H1 (cell line): ENCODE data around the gene NCLN. TPM values are rescaled to one million over a fixed set of nuclear protein-coding genes. Genes with fewer than 3 reads are reported as not detected.

Experiments used
- CTCF ChIA-PET: fragments of 300-600 bp; sonication (Branson Sonifier 250); formaldehyde crosslinking; loops from one replicate; lab custom pipeline; 2021; ENCODE audit not compliant: partially characterized antibody; lab: Charles Lee
- POLR2A ChIA-PET: fragments of 300-600 bp; sonication (Branson Sonifier 250); formaldehyde crosslinking; loops from one replicate; lab custom pipeline; 2021; ENCODE audit warnings: inconsistent platforms; ENCODE audit not compliant: partially characterized antibody; lab: Charles Lee
- DNase-seq, 2 experiments: peaks; one replicate each; pipeline versions ENCODE4 v3.0.0 to v3.0.0-alpha.2; 2010 to 2022; ENCODE audit warnings: low spot score in 2 of 2, low read depth in 1 of 2, mixed read lengths in 1 of 2
- FAIRE-seq: peaks from 2 replicates; lab custom pipeline; 2011; peaks lifted over from hg19 to GRCh38; lab: Jason Lieb, UNC
- H2AFZ ChIP-seq: 2 replicates; pipeline ENCODE4 v1.8.1; 2012; ENCODE audit warnings: low read length, inconsistent platforms
- H2AK5ac ChIP-seq: 2 replicates; pipeline ENCODE4 v1.6.1; 2013; ENCODE audit warnings: low read depth, low read length
- H2BK120ac ChIP-seq: replicated peaks from 2 replicates; pipeline ENCODE3; 2013; ENCODE audit warnings: low read depth, low read length, inconsistent platforms
- H2BK12ac ChIP-seq: 2 replicates; pipeline ENCODE4 v1.6.1; 2013; ENCODE audit warnings: low read depth, low read length
- H2BK15ac ChIP-seq: 2 replicates; pipeline ENCODE4 v1.6.1; 2013; ENCODE audit warnings: low read length
- H2BK20ac ChIP-seq: 2 replicates; pipeline ENCODE4 v1.6.1; 2013; ENCODE audit warnings: low read length
- H2BK5ac ChIP-seq: 2 replicates; pipeline ENCODE4 v1.6.1; 2013; ENCODE audit warnings: low read depth, low read length
- H3K14ac ChIP-seq: 2 replicates; pipeline ENCODE4 v1.6.1; 2013; ENCODE audit warnings: inconsistent platforms; ENCODE audit not compliant: insufficient read length
- H3K18ac ChIP-seq: 2 replicates; pipeline ENCODE4 v1.6.1; 2013; ENCODE audit warnings: low read length; ENCODE audit errors: extremely low read depth
- H3K23ac ChIP-seq: 2 replicates; pipeline ENCODE4 v1.6.1; 2013; ENCODE audit warnings: inconsistent platforms; ENCODE audit not compliant: insufficient read length
- H3K23me2 ChIP-seq: 2 replicates; pipeline ENCODE4 v1.6.1; 2013; ENCODE audit warnings: low read depth, low read length
- H3K27ac ChIP-seq: 2 replicates; pipeline ENCODE4 v1.6.1; 2011; ENCODE audit warnings: low read depth, low read length, inconsistent platforms
- H3K27me3 ChIP-seq, 4 experiments: replicated peaks in 1 of 4; 1 replicate in 1 of 4; 2 replicates in 3 of 4; pipeline versions ENCODE4 v1.6.1 to v1.8.1; 2011 to 2013; ENCODE audit warnings: low read length in 3 of 4, mild to moderate bottlenecking in 3 of 4, inconsistent platforms in 2 of 4, mixed read lengths in 2 of 4, moderate library complexity in 1 of 4; ENCODE audit not compliant: control insufficient read depth in 3 of 4, insufficient read depth in 3 of 4; ENCODE audit errors: extremely low read depth in 1 of 4
- H3K36me3 ChIP-seq, 4 experiments: 2 replicates each; pipeline versions ENCODE4 v1.6.1 to v1.8.1; 2011 to 2013; ENCODE audit warnings: mild to moderate bottlenecking in 4 of 4, low read length in 3 of 4, moderate library complexity in 2 of 4, control low read depth in 1 of 4, inconsistent platforms in 1 of 4; ENCODE audit not compliant: insufficient read depth in 4 of 4, control insufficient read depth in 2 of 4
- H3K4ac ChIP-seq: replicated peaks from 2 replicates; pipeline ENCODE3; 2013; ENCODE audit warnings: low read length, low read depth, mixed read lengths, inconsistent platforms; ENCODE audit not compliant: insufficient read length
- H3K4me1 ChIP-seq, 4 experiments: replicated peaks in 1 of 4; 1 replicate in 1 of 4; 2 replicates in 3 of 4; pipeline versions ENCODE4 v1.6.1 to v1.8.1; 2011 to 2013; ENCODE audit warnings: low read length in 3 of 4, inconsistent platforms in 2 of 4, mixed read lengths in 1 of 4; ENCODE audit not compliant: insufficient read depth in 4 of 4, control insufficient read depth in 3 of 4
- H3K4me2 ChIP-seq, 2 experiments: 2 replicates each; pipeline versions ENCODE4 v1.6.1 to v1.8.1; 2011 to 2013; ENCODE audit warnings: low read depth in 2 of 2, low read length in 2 of 2, control low read depth in 1 of 2, inconsistent platforms in 1 of 2, mild to moderate bottlenecking in 1 of 2; ENCODE audit not compliant: insufficient read depth in 1 of 2
- H3K4me3 ChIP-seq, 4 experiments: fragments of 200-600, 300-600 bp in 1 of 4; sonication (generic), shearing (Covaris generic), sonication (Bioruptor Twin) in 1 of 4; 2 replicates each; pipeline versions ENCODE4 v1.5.1 to v1.8.1; 2011 to 2016; ENCODE audit warnings: low read length in 4 of 4, low read depth in 3 of 4, control low read depth in 2 of 4, inconsistent platforms in 2 of 4, mild to moderate bottlenecking in 2 of 4, mixed read lengths in 1 of 4, moderate library complexity in 1 of 4; ENCODE audit not compliant: insufficient read depth in 2 of 4; ENCODE audit errors: extremely low read depth in 1 of 4
- H3K56ac ChIP-seq: replicated peaks from 2 replicates; pipeline ENCODE3; 2013; ENCODE audit warnings: low read depth, mild to moderate bottlenecking, mixed read lengths, low read length, inconsistent platforms; ENCODE audit not compliant: insufficient read length
- H3K79me1 ChIP-seq: 2 replicates; pipeline ENCODE4 v1.6.1; 2013; ENCODE audit warnings: low read depth, low read length, control low read depth
- H3K79me2 ChIP-seq, 2 experiments: 2 replicates each; pipeline versions ENCODE4 v1.6.1 to v1.8.1; 2012 to 2013; ENCODE audit warnings: low read length in 2 of 2, mild to moderate bottlenecking in 2 of 2, inconsistent platforms in 1 of 2; ENCODE audit not compliant: insufficient read depth in 2 of 2, control insufficient read depth in 1 of 2
- H3K9ac ChIP-seq, 4 experiments: replicated peaks in 1 of 4; 1 replicate in 1 of 4; 2 replicates in 3 of 4; pipeline versions ENCODE4 v1.6.1 to v1.8.1; 2011 to 2013; ENCODE audit warnings: low read depth in 3 of 4, low read length in 3 of 4, control low read depth in 2 of 4, mild to moderate bottlenecking in 2 of 4, moderate library complexity in 2 of 4, inconsistent platforms in 1 of 4; ENCODE audit errors: extremely low read depth in 1 of 4
- H3K9me3 ChIP-seq, 2 experiments: 2 replicates each; pipeline versions ENCODE4 v1.6.1 to v1.8.1; 2012 to 2013; ENCODE audit warnings: mild to moderate bottlenecking in 2 of 2, moderate library complexity in 2 of 2, control low read depth in 1 of 2, inconsistent platforms in 1 of 2, low read depth in 1 of 2, low read length in 1 of 2, mixed read lengths in 1 of 2; ENCODE audit not compliant: insufficient read depth in 2 of 2
- H4K20me1 ChIP-seq, 2 experiments: replicated peaks in 1 of 2; 2 replicates each; pipeline versions ENCODE3 to v1.8.1; 2011 to 2013; ENCODE audit warnings: inconsistent platforms in 2 of 2, low read length in 2 of 2, mild to moderate bottlenecking in 1 of 2; ENCODE audit not compliant: insufficient read depth in 2 of 2, control insufficient read depth in 1 of 2
- H4K5ac ChIP-seq: 2 replicates; pipeline ENCODE4 v1.6.1; 2013; ENCODE audit warnings: low read length, low read depth, mixed read lengths, inconsistent platforms; ENCODE audit not compliant: insufficient read length
- H4K8ac ChIP-seq: 2 replicates; pipeline ENCODE4 v1.8.0; 2013; ENCODE audit warnings: mild to moderate bottlenecking, moderate library complexity, low read length, inconsistent platforms; ENCODE audit not compliant: insufficient read depth; ENCODE audit errors: extremely low read depth
- H4K91ac ChIP-seq: replicated peaks from 2 replicates; pipeline ENCODE3; 2013; ENCODE audit warnings: low read length, mixed read lengths, inconsistent platforms; ENCODE audit not compliant: insufficient read length
- BRCA1 ChIP-seq: IDR thresholded peaks from 2 replicates; pipeline ENCODE4 v1.6.1; 2012; ENCODE audit warnings: low read depth, low read length, improper control_type of control experiment
- CBX8 ChIP-seq: fragments of 300-800, 300-1000 bp; sonication (generic); IDR thresholded peaks from 2 replicates; pipeline ENCODE4 v1.7.1; 2016; ENCODE audit warnings: low read depth, low read length, borderline replicate concordance
- JUN ChIP-seq: IDR thresholded peaks from 2 replicates; pipeline ENCODE4 v1.6.1; 2011; ENCODE audit warnings: low read depth, mild to moderate bottlenecking, improper control_type of control experiment, low read length
- NANOG ChIP-seq: IDR thresholded peaks from 2 replicates; pipeline ENCODE4 v1.6.1; 2011; ENCODE audit warnings: low read length, low read depth, mild to moderate bottlenecking, inconsistent platforms; ENCODE audit not compliant: insufficient read depth, poor library complexity, severe bottlenecking
- PHF8 ChIP-seq: fragments of 200-600 bp; sonication (generic); conservative IDR thresholded peaks from 2 replicates; pipeline ENCODE4 v1.7.1; 2012; ENCODE audit warnings: low read depth, mild to moderate bottlenecking, inconsistent platforms, low read length, moderate library complexity
- POLR2AphosphoS5 ChIP-seq: IDR thresholded peaks from 2 replicates; pipeline ENCODE4 v1.6.1; 2011; ENCODE audit warnings: low read depth, low read length
- RAD21 ChIP-seq, 2 experiments: IDR thresholded peaks in 1 of 2; conservative IDR thresholded peaks in 1 of 2; 2 replicates each; pipeline ENCODE4 v1.6.1; 2011; ENCODE audit warnings: low read depth in 2 of 2, low read length in 2 of 2, improper control_type of control experiment in 1 of 2, inconsistent platforms in 1 of 2, mild to moderate bottlenecking in 1 of 2, moderate library complexity in 1 of 2
- RNF2 ChIP-seq: fragments of 200-900, 300-1000 bp; sonication (generic); IDR thresholded peaks from 2 replicates; pipeline ENCODE4 v1.7.1; 2016; ENCODE audit warnings: borderline replicate concordance, low read depth, mild to moderate bottlenecking, antibody characterized with exemption, low read length; ENCODE audit not compliant: poor library complexity, severe bottlenecking; ENCODE audit errors: missing control alignments
- SP1 ChIP-seq: IDR thresholded peaks from 2 replicates; pipeline ENCODE4 v1.6.1; 2011; ENCODE audit warnings: low read depth, low read length
- SUZ12 ChIP-seq: fragments of 200-600 bp; sonication (generic); IDR thresholded peaks from 2 replicates; pipeline ENCODE4 v1.6.1; 2012; ENCODE audit warnings: mild to moderate bottlenecking, inconsistent platforms, low read length, moderate library complexity, mixed read lengths
- TBP ChIP-seq: IDR thresholded peaks from 2 replicates; pipeline ENCODE4 v1.6.1; 2011; ENCODE audit warnings: low read depth, low read length, improper control_type of control experiment
- TCF12 ChIP-seq: IDR thresholded peaks from 2 replicates; pipeline ENCODE4 v1.6.1; 2011; ENCODE audit warnings: low read depth, mild to moderate bottlenecking, low read length
- TEAD4 ChIP-seq: IDR thresholded peaks from 2 replicates; pipeline ENCODE4 v1.6.1; 2012; ENCODE audit warnings: low read depth, low read length, inconsistent platforms, mixed read lengths
- WGBS, 2 experiments: shearing (Covaris generic) in 1 of 2; methylation state at CpG; one replicate each; pipeline versions ENCODE4 v1.1.6 to v1.1.7; 2013 to 2015; ENCODE audit warnings: low lambda C conversion rate in 2 of 2, mixed read lengths in 2 of 2, inconsistent platforms in 1 of 2, low coverage in 1 of 2, missing lambda C conversion rate in 1 of 2; ENCODE audit not compliant: insufficient replicate concordance in 2 of 2, insufficient coverage in 1 of 2, insufficient read length in 1 of 2; ENCODE audit errors: extremely low coverage in 1 of 2, missing lambda C conversion rate in 1 of 2; 5-methylcytosine and 5-hydroxymethylcytosine counted together
- polyA plus RNA-seq, 7 experiments: library from polyadenylated mRNA; depleted of rRNA in 3 of 7; stranded (reverse) in 5 of 7; unstranded in 2 of 7; fragments of >200 nt in 5 of 7; fragments of 200-250 nt in 2 of 7; gene quantifications; 1 replicate in 5 of 7; 2 replicates in 1 of 7; 4 replicates in 1 of 7; pipeline versions ENCODE4 v1.2.1 to v1.2.3, GENCODE V29; 2011 to 2013; ENCODE audit warnings: missing spikeins in 2 of 7, mixed read lengths in 2 of 7
- total RNA-seq: library from RNA; stranded (reverse); fragmentation: NEBNext Ultra II Directional; extraction: Animal tissue kit (Norgen Biotek cat#: 25700); gene quantifications from 2 replicates; pipeline ENCODE4 v1.2.1, GENCODE V29; 2021

The NCLN gene
- total and polyA plus RNA-seq, 2 of the 8 experiments (the other 6 are each of a cell fraction or from before 2014, with no cell fraction given), result 89.2 to 103 TPM

DNA sequence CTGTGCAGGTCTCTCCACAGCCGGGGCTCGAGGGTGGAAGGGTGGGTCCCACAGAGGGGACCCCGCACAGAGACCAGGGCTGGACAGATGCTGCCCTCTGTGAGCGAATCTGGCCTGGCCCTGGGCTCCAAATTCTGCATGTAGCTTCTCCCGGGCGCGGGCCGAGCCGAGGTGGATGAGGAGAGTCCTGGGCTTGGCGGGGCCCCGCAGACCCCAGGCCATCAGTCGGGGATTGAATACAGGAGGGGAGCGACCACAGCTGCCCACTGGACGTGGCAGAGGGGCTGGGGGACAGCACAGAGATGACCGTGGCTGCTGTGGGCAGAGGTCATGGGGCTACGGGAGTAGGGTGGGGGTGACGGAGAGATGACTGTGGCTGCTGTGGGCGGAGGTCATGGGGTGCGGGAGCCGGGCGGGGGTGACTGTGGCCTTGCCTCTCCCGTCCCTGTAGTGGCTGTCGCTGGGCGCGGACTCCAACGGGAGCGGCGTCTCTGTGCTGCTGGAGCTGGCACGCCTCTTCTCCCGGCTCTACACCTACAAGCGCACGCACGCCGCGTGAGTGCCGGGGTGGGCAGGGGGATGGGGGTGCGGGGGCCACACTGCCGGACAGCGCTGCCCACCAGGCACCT, 15.5 kb downstream of the NCLN start:
- WGBS, 2 experiments, result 92% methylated on average over 38 of the region's 39 CpGs; no CpG with 5 or more reads in 1 of the 2 experiments
- Histone ChIP-seq H3K9me3 (no peaks in the 10 kb centered on the region), H3K36me3 (peaks cover 0 to 40% (median 13%) of the 10 kb centered on the region in 4 experiments; a peak in 5 of 8 replicates), H3K23me2 (no peaks in the 10 kb centered on the region), H4K8ac (no peak overlapping the region), H3K14ac (no peak overlapping the region), H3K23ac (no peak overlapping the region), H4K20me1 (peaks cover 4 to 11% of the 10 kb centered on the region in 2 experiments), H2AK5ac (no peak overlapping the region), H3K4ac (no peak overlapping the region), H3K4me1 (no peaks in the 10 kb centered on the region), H2AFZ (no peak overlapping the region), H3K4me3 (no peak overlapping the region), H3K18ac (no peak overlapping the region), H4K5ac (no peak overlapping the region), H2BK20ac (no peak overlapping the region), H2BK120ac (no peak overlapping the region), H2BK5ac (no peak overlapping the region), H3K27me3 (no peaks in the 10 kb centered on the region), H3K56ac (no peak overlapping the region), H3K79me1 (no peaks in the 10 kb centered on the region), H2BK15ac (no peak overlapping the region), H3K4me2 (no peak overlapping the region), H3K79me2 (no peaks in the 10 kb centered on the region), H3K9ac (no peak overlapping the region), H4K91ac (no peak overlapping the region), H3K27ac (no peak overlapping the region), H2BK12ac (no peak overlapping the region)
- no peak for FAIRE-seq
- ChIA-PET POLR2A (interaction anchor here (1.6 kb wide), 1 partner anchor 17 kb away, joined by 5 read pairs; no protein-coding TSS in a partner anchor), CTCF (no interaction called here)
- DNase-seq, result no peak
- TF ChIP-seq SP1 (no peak), TEAD4 (no peak), BRCA1 (no peak), PHF8 (no peak), NANOG (no peak), RNF2 (no peak), POLR2AphosphoS5 (no peak), RAD21 (IDR thresholded peaks at IDR 0.05 in 1 of 2, conservative IDR thresholded peaks at IDR 0.05 in 1 of 2; ENCODE audit: low read depth in 2 of 2, low read length in 2 of 2) (no peak), TBP (no peak), CBX8 (no peak), JUN (no peak), TCF12 (no peak), SUZ12 (no peak)
